K562 (cell line): Measurements from ENCODE around the gene ZNF384. TPM values are rescaled to one million over a fixed set of nuclear protein-coding genes. Genes with fewer than 3 reads are reported as not detected.

Source experiments
- ATF1 ChIP-seq, 2 experiments: fragments of 450-650 bp in 1 of 2; IDR thresholded peaks; 2 replicates each; pipeline ENCODE4 v1.6.1; 2016; ENCODE audit warnings: missing compliant biosample characterization in 1 of 2, missing genetic modification characterization in 1 of 2
- BCL6 ChIP-seq: fragments of 250-450 bp; sonication (Bioruptor Pico); IDR thresholded peaks from 2 replicates; pipeline ENCODE4 v1.4.0; 2020
- L3MBTL2 ChIP-seq: fragments of 450-650 bp; IDR thresholded peaks from 2 replicates; pipeline ENCODE4 v1.6.1; 2016; ENCODE audit warnings: mild to moderate bottlenecking, moderate library complexity
- LARP7 ChIP-seq: fragments of 450-650 bp; IDR thresholded peaks from 2 replicates; pipeline ENCODE4 v1.6.1; 2016
- MLX ChIP-seq, 2 experiments: fragments of 450-650 bp in 1 of 2; sonication (generic) in 1 of 2; formaldehyde crosslinking; conservative IDR thresholded peaks; 2 replicates each; pipeline versions ENCODE4 v1.4.0 to v1.8.1; 2020 to 2022; ENCODE audit warnings: mild to moderate bottlenecking in 1 of 2, missing genetic modification reagents in 1 of 2
- MXD1 ChIP-seq: fragments of 250-450 bp; sonication (Bioruptor Pico); IDR thresholded peaks from 2 replicates; pipeline ENCODE4 v1.8.0; 2021; ENCODE audit warnings: borderline replicate concordance, mild to moderate bottlenecking, moderate library complexity; ENCODE audit not compliant: poor library complexity, severe bottlenecking
- POLR2AphosphoS5 ChIP-seq: IDR thresholded peaks from 2 replicates; pipeline ENCODE4 v1.6.1; 2011; ENCODE audit warnings: mild to moderate bottlenecking, low read depth, low read length, moderate library complexity; ENCODE audit not compliant: control insufficient read depth, insufficient read depth
- RBFOX2 ChIP-seq: fragments of 200-400 bp; formaldehyde crosslinking; IDR thresholded peaks from 2 replicates; pipeline ENCODE4 v1.6.1; 2017; ENCODE audit warnings: low read depth, mild to moderate bottlenecking, low read length, moderate library complexity
- RBM39 ChIP-seq: fragments of 200-400 bp; formaldehyde crosslinking; optimal IDR thresholded peaks from 2 replicates; pipeline ENCODE3; 2018; ENCODE audit warnings: low read depth, low read length
- SOX6 ChIP-seq: fragments of 450-650 bp; IDR thresholded peaks from 2 replicates; pipeline ENCODE4 v1.6.1; 2014; ENCODE audit warnings: mild to moderate bottlenecking
- SUPT5H ChIP-seq: fragments of 450-650 bp; IDR thresholded peaks from 2 replicates; pipeline ENCODE4 v1.6.1; 2016
- TAF9B ChIP-seq: fragments of 450-650 bp; IDR thresholded peaks from 2 replicates; pipeline ENCODE4 v1.6.1; 2018; ENCODE audit warnings: mild to moderate bottlenecking; ENCODE audit not compliant: partially characterized antibody
- polyA plus RNA-seq, 8 experiments: library from polyadenylated mRNA; depleted of rRNA in 4 of 8; stranded (reverse) in 5 of 8; unstranded in 3 of 8; fragments of >200 nt; fragmentation: Nextera tagmentation in 2 of 8; fragmentation: Illumina TruSeq in 1 of 8; extraction: Ambion mirVana in 2 of 8; extraction: Trizol in 1 of 8; gene quantifications; 2 replicates each; pipeline versions ENCODE4 v1.2.1 to v1.2.3, GENCODE V29; 2011 to 2014; ENCODE audit warnings: inconsistent platforms in 1 of 8, missing spikeins in 1 of 8
- total RNA-seq, 7 experiments: library from RNA; depleted of rRNA in 6 of 7; stranded (reverse); fragments of >200 nt in 6 of 7; fragmentation: Illumina TruSeq in 2 of 7; extraction: Trizol in 2 of 7; gene quantifications; 2 replicates each; pipeline versions ENCODE4 v1.2.1 to v1.2.3, GENCODE V29; 2011 to 2021; ENCODE audit warnings: low replicate concordance in 1 of 7
- TF ChIP-seq, protein P1 (sequence below): fragments of 200-800 bp; sonication (Bioruptor generic); IDR thresholded peaks from 2 replicates; pipeline ENCODE4 v1.6.1; 2016; ENCODE audit warnings: missing genetic modification characterization, missing compliant biosample characterization
- TF ChIP-seq, protein P2 (sequence below): sonication (generic); formaldehyde crosslinking; IDR thresholded peaks from 2 replicates; pipeline ENCODE4 v1.4.0; 2020; ENCODE audit warnings: mild to moderate bottlenecking, missing genetic modification reagents
- TF ChIP-seq, protein P3 (sequence below): fragments of 450-650 bp; IDR thresholded peaks from 2 replicates; pipeline ENCODE4 v1.7.1; 2018; ENCODE audit warnings: mild to moderate bottlenecking, low read depth; ENCODE audit not compliant: partially characterized antibody

The ZNF384 gene
- total and polyA plus RNA-seq, 9 of the 15 experiments (the other 6 are each of a cell fraction or from before 2014, with no cell fraction given) = 0.36 to 64.8 (median 21.3) TPM

- TF ChIP-seq, protein P1, sequence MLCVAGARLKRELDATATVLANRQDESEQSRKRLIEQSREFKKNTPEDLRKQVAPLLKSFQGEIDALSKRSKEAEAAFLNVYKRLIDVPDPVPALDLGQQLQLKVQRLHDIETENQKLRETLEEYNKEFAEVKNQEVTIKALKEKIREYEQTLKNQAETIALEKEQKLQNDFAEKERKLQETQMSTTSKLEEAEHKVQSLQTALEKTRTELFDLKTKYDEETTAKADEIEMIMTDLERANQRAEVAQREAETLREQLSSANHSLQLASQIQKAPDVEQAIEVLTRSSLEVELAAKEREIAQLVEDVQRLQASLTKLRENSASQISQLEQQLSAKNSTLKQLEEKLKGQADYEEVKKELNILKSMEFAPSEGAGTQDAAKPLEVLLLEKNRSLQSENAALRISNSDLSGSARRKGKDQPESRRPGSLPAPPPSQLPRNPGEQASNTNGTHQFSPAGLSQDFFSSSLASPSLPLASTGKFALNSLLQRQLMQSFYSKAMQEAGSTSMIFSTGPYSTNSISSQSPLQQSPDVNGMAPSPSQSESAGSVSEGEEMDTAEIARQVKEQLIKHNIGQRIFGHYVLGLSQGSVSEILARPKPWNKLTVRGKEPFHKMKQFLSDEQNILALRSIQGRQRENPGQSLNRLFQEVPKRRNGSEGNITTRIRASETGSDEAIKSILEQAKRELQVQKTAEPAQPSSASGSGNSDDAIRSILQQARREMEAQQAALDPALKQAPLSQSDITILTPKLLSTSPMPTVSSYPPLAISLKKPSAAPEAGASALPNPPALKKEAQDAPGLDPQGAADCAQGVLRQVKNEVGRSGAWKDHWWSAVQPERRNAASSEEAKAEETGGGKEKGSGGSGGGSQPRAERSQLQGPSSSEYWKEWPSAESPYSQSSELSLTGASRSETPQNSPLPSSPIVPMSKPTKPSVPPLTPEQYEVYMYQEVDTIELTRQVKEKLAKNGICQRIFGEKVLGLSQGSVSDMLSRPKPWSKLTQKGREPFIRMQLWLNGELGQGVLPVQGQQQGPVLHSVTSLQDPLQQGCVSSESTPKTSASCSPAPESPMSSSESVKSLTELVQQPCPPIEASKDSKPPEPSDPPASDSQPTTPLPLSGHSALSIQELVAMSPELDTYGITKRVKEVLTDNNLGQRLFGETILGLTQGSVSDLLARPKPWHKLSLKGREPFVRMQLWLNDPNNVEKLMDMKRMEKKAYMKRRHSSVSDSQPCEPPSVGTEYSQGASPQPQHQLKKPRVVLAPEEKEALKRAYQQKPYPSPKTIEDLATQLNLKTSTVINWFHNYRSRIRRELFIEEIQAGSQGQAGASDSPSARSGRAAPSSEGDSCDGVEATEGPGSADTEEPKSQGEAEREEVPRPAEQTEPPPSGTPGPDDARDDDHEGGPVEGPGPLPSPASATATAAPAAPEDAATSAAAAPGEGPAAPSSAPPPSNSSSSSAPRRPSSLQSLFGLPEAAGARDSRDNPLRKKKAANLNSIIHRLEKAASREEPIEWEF (CRISPR knock-in tag) = no peak
- TF ChIP-seq POLR2AphosphoS5 = peak; percentile 52; the same call in 1 of the 2 replicates
- no peak for TF ChIP-seq MXD1 (CRISPR knock-in tag)
- TF ChIP-seq TAF9B = no peak
- 0 out of 2 replicates have a peak, but pooled peaks have one; percentile 17 for TF ChIP-seq L3MBTL2
- no peak for TF ChIP-seq RBM39
- TF ChIP-seq, protein P2, sequence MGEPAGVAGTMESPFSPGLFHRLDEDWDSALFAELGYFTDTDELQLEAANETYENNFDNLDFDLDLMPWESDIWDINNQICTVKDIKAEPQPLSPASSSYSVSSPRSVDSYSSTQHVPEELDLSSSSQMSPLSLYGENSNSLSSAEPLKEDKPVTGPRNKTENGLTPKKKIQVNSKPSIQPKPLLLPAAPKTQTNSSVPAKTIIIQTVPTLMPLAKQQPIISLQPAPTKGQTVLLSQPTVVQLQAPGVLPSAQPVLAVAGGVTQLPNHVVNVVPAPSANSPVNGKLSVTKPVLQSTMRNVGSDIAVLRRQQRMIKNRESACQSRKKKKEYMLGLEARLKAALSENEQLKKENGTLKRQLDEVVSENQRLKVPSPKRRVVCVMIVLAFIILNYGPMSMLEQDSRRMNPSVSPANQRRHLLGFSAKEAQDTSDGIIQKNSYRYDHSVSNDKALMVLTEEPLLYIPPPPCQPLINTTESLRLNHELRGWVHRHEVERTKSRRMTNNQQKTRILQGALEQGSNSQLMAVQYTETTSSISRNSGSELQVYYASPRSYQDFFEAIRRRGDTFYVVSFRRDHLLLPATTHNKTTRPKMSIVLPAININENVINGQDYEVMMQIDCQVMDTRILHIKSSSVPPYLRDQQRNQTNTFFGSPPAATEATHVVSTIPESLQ = peak; percentile 64; the same call in 1 of the 2 replicates
- peak; percentile 65 for TF ChIP-seq ATF1 (CRISPR knock-in tag; IDR thresholded peaks at IDR 0.05)
- peak; percentile 96 for TF ChIP-seq ATF1 (tag; IDR thresholded peaks at IDR 0.05)
- no peak for TF ChIP-seq MLX (CRISPR knock-in tag; conservative IDR thresholded peaks at IDR 0.05)
- peak; percentile 96 for TF ChIP-seq RBFOX2
- peak; percentile 20; the same call in 1 of the 2 replicates for TF ChIP-seq SOX6
- peak; percentile 76 for TF ChIP-seq SUPT5H
- no peak for TF ChIP-seq BCL6
- TF ChIP-seq, protein P3, sequence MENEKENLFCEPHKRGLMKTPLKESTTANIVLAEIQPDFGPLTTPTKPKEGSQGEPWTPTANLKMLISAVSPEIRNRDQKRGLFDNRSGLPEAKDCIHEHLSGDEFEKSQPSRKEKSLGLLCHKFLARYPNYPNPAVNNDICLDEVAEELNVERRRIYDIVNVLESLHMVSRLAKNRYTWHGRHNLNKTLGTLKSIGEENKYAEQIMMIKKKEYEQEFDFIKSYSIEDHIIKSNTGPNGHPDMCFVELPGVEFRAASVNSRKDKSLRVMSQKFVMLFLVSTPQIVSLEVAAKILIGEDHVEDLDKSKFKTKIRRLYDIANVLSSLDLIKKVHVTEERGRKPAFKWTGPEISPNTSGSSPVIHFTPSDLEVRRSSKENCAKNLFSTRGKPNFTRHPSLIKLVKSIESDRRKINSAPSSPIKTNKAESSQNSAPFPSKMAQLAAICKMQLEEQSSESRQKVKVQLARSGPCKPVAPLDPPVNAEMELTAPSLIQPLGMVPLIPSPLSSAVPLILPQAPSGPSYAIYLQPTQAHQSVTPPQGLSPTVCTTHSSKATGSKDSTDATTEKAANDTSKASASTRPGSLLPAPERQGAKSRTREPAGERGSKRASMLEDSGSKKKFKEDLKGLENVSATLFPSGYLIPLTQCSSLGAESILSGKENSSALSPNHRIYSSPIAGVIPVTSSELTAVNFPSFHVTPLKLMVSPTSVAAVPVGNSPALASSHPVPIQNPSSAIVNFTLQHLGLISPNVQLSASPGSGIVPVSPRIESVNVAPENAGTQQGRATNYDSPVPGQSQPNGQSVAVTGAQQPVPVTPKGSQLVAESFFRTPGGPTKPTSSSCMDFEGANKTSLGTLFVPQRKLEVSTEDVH = peak; percentile 99
- no peak for TF ChIP-seq LARP7
Measured at GRCh38 chr12:6688999-6689882, at the start of gene ZNF384 (continued).
